Right kidney (tissue), 1 donor: ENCODE results near the gene NCKIPSD.

Experiments
- DNase-seq: peaks from one replicate; pipeline ENCODE4 v3.0.0-alpha.2; 2016

NCKIPSD gene

GRCh38 chr3:48697952-48698351 is 12.2 kb upstream of the NCKIPSD start:
- DNase-seq = no peak

- DNase-seq = no peak
These were observed 10.9 kb upstream of the NCKIPSD start for GRCh38 chr3:48696601-48697000.

- DNase-seq = no peak
These were observed 10.4 kb upstream of the NCKIPSD start for GRCh38 chr3:48696156-48696555.

- no peak for DNase-seq
These were observed 9.7 kb upstream of the NCKIPSD start for GRCh38 chr3:48695393-48695753.

- no peak for DNase-seq
These were observed 9.1 kb upstream of the NCKIPSD start for GRCh38 chr3:48694610-48695392.

- no peak for DNase-seq
These were observed 8.1 kb upstream of the NCKIPSD start for GRCh38 chr3:48693826-48694225.

- DNase-seq = no peak
These were observed 6.8 kb upstream of the NCKIPSD start for GRCh38 chr3:48692551-48692950.

- no peak for DNase-seq
These were observed 5.2 kb upstream of the NCKIPSD start for GRCh38 chr3:48690846-48691458.

- no peak for DNase-seq
These were observed 3.7 kb upstream of the NCKIPSD start for GRCh38 chr3:48689384-48689783.

GRCh38 chr3:48688737-48689075 is 3.0 kb upstream of the NCKIPSD start:
- no peak for DNase-seq

GRCh38 chr3:48688032-48688736 is 2.5 kb upstream of the NCKIPSD start:
- no peak for DNase-seq

GRCh38 chr3:48687220-48687678 is 1.5 kb upstream of the NCKIPSD start:
- DNase-seq = no peak

- DNase-seq = no peak
These were observed 964 bp upstream of the NCKIPSD start for GRCh38 chr3:48686538-48687219.

- DNase-seq = no peak
These were observed 467 bp downstream of the NCKIPSD start for GRCh38 chr3:48685293-48685602.

GRCh38 chr3:48684480-48685143 is 1.1 kb downstream of the NCKIPSD start:
- DNase-seq = no peak

- DNase-seq = no peak
These were observed 1.7 kb downstream of the NCKIPSD start for GRCh38 chr3:48684054-48684349.

- no peak for DNase-seq
These were observed 2.9 kb downstream of the NCKIPSD start for GRCh38 chr3:48682786-48683185.

GRCh38 chr3:48681974-48682610 is 3.6 kb downstream of the NCKIPSD start:
- no peak for DNase-seq

- DNase-seq = no peak
These were observed 4.2 kb downstream of the NCKIPSD start for GRCh38 chr3:48681541-48681880.

- DNase-seq = no peak
These were observed 4.7 kb downstream of the NCKIPSD start for GRCh38 chr3:48680811-48681540.
